NCI-H1092 (cell line): Measurements from ENCODE around the gene MTMR2.
A peak's percentile ranks its signal among the peaks of the same experiment; 100 is the strongest.

Experiments
- DNase-seq: peaks from one replicate; lab custom pipeline; 2025; lab: John Stamatoyannopoulos, UW

Gene MTMR2

GRCh38 chr11:95923728-95924413 is at the start of gene MTMR2:
MTMR2 (minus strand) TSS chr11:95924107; CDS start chr11:95923954, 153 bp downstream.
- peak; percentile 69 for DNase-seq

GRCh38 chr11:95972060-95972459 is 48.2 kb upstream of the MTMR2 start:
- DNase-seq: no peak

DNA sequence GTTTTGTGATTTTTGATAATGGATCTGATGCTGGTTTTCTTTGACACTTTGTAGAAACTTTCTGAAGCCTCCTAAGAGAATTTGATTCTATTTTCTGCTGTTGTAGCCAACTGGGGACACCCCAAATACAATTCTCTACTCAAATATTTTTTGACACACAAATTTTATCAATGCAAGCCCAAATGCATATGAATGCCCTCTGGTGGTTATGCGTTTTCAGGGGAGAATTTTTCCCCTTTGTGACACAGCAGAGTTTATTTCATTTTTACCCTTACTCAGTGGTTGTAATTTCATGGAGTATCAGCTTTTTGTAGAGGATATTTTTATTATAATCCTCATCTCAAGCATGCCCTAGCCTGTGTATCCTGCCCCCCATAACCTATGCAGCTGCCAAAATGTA is 44.7 kb upstream of the MTMR2 start:
- no peak for DNase-seq

DNA sequence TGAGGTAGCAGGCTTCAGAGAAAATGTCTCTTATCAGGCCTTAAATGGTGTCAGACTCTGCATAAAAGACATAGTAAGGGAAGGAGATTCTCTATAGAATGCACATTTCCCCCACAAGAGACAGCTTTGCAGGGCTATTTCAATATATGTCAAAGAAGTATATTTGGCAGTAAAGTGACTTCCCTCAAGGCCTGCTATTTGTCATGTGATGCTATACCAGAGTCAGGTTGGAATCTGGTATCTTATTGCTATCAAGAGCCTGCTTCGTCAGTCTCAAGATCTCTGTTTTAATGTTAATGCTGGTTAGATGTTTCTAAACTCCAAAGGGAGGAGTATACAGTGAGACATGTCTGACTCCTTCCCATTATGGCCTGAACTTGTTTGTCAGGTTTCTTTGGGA is 40.4 kb upstream of the MTMR2 start:
- no peak for DNase-seq

- no peak for DNase-seq
These were observed 37.9 kb upstream of the MTMR2 start for GRCh38 chr11:95961758-95962157.

DNA sequence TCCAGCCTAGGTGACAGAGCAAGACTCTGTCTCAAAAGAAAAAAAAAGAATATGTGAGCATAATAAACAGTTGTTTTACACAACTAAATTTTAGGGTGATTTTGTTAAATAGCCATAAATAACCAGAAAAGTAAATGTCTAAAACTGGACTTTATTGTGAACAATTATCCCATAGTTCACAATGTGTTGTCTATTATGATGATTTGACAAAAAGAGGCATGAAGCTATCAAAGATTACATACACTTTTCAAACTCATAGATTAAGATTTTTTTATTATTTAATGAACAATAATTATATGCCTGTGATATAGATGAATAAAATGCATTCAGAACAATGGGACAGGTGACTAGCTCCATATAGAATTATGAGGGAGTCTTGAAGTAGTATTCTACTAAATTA is 27.0 kb upstream of the MTMR2 start:
- no peak for DNase-seq

GRCh38 chr11:95948637-95949036 is 24.7 kb upstream of the MTMR2 start:
- no peak for DNase-seq

DNA sequence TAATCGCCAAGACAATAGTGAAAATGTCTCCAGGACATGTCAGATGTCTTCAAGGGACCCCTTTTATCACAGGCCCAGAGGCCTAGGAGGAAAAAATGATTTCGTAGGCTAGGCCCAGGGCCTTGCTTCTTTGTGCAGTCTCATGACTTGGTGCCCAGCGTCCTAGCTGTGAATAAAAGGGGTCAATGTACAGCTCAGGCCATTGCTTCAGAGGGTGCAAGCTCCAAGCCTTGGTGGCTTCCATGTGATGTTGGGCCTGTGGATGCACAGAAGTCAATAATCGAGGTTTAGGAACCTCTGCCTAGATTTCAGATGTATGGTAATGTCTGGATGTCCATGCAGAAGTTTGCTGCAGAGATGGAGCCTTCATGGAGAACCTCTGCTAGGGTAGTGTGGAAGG is 20.7 kb upstream of the MTMR2 start:
- no peak for DNase-seq

DNA sequence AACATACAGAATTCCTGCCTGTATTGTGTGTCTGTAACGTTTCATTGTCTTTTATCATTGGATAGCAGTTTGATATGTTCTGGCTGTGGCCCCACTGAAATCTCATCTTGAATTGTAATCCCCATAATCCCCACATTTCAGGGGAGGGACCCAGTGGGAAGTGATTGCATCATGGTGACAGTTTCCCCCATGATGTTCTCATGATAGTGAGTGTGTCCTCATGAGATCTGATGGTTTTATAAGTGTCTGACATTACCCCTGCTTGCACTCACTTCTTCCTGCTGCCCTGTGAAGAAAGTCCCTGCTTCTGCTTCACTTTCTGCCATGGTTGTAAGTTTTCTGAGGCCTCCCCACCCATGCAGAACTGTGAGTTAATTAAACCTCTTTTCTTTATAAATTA is 19.6 kb upstream of the MTMR2 start:
- no peak for DNase-seq

DNA sequence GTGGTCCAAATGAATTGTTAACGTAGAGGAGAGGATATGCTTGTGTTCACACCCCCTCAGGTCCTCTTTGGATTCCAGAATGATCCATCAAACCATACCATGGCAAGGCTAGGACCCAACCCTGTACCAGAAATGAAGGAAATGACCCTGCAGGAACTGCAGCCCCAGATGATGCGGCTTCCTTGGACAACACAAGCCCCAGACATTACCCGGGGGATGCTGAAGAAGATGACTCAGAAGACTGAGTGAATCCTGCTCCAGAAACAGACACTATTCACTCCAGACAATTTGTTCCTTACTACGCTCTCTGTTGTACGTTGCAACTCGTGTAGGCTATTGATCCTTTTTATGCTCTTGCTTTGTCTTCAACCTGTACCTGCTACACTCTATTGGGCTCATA is 15.2 kb upstream of the MTMR2 start:
- DNase-seq: no peak

- no peak for DNase-seq
These were observed 13.5 kb upstream of the MTMR2 start for GRCh38 chr11:95937358-95937757.

DNA sequence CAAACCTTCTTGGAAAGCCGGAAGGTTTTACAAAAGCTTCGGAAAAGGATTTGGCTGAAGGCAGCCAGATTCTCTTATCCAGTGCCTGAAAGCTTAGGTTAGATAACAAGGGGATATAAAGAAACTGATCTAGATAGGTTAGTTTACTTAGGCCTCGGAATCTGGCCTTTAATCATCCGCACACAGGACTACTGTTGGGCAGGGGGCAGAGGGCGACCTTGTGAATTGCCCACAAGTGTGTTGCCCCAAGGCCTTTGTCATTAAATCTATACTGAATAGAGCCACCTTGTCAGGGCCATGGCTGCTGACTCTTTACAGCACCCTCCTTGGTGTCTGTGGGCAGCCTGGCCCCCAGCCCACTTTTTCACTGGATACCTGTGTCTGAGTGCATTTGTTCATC is 9.7 kb upstream of the MTMR2 start:
- no peak for DNase-seq

GRCh38 chr11:95931916-95932315 is 8.0 kb upstream of the MTMR2 start:
- DNase-seq: no peak

DNA sequence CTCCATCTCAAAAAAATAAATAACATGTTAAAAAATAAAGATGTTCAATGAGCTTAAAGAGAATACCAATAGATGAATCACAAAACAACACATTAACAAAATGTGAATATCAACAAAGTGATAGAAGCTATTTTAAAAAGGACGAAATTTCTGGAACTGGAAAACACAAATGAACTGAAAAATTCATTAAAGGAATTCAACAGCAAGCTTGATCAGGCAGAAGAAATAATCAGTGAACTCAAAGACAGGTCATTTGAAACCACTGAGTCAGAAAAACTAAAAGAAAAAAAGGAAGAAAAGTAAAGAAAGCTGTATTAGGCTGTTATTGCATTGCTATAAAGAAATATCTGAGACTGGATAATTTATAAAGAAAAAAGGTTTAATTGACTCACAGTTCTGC is 7.0 kb upstream of the MTMR2 start:
- DNase-seq: no peak

- DNase-seq: no peak
These were observed 2.8 kb upstream of the MTMR2 start for GRCh38 chr11:95926726-95927125.

DNA sequence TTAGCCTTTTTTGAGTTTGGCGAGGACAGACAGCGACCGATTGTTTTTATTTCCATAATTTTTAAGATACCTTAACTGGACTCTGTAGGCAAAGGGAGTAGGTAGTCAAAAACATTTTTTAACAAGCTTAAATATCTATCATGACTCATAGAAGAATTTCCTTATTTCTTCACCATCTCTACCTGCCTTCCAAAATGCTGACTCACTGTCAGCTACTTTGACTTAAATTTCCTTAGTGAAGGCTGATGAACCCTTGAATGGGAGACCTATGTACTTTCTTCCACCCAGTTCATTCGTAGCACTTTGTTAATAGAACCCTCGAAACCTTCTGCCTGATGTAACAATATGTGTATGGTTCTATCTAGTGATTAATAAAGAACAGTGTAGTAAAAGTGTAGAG is 1.1 kb upstream of the MTMR2 start:
- DNase-seq: no peak

DNA sequence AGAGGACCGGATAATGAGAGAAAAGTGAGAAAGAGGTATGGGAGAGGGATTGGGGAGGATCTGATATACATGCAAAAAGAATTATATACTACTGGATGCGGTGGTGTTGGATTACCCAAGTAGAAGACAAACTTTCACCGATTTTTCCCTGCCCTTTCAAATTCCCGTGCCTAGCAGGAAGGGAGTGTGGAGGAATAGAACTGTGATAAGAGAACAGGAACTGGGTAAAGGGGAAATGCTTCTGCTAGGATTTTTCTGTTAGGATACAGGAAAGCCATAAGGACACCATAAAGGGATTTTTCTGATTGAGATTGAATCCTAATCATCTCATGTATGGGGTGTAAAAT is 480 bp upstream of the MTMR2 start:
- DNase-seq: no peak

- no peak for DNase-seq
These were observed 524 bp downstream of the MTMR2 start for GRCh38 chr11:95923439-95923727.

GRCh38 chr11:95922536-95923438 is 1.1 kb downstream of the MTMR2 start:
- no peak for DNase-seq

- no peak for DNase-seq
These were observed 1.8 kb downstream of the MTMR2 start for GRCh38 chr11:95922099-95922498.

GRCh38 chr11:95920460-95921105 is 3.3 kb downstream of the MTMR2 start:
- no peak for DNase-seq

GRCh38 chr11:95919514-95919913 is 4.4 kb downstream of the MTMR2 start:
- DNase-seq: no peak

DNA sequence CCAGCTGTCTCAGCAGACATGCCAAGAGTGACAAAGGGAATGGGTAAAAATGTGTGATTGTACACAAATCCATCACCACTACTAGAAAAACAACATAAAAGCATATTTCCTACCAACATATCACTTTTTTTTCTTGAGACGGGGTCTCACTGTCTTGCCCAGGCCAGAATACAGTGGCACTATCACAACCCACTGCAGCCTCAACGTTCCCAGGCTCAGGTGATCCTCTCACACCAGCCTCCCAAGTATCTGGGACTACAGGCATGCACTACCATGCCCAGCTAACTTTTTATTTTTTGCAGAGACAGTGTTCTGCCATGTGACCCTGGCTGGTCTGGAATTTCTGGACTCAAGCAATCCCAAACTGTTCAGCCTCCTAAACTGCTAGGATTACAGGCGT is 5.2 kb downstream of the MTMR2 start:
- no peak for DNase-seq
